HEK293 (cell line): Measurements from ENCODE around the gene TST.

ENCODE experiments used
- CTCF ChIA-PET: fragments of 350-600 bp; formaldehyde crosslinking; extraction: SDS; loops from one replicate; lab custom pipeline; 2021; ENCODE audit warnings: antibody characterized with exemption; lab: Yijun Ruan, JAX
- POLR2A ChIA-PET: fragments of 300-600 bp; formaldehyde crosslinking; extraction: SDS; loops from one replicate; lab custom pipeline; 2020; ENCODE audit warnings: antibody characterized with exemption, inconsistent platforms; lab: Yijun Ruan, JAX
- H3K27ac ChIP-seq: fragments of 200-500 bp; sonication (Bioruptor generic); 2 replicates; pipeline ENCODE4 v1.5.1; 2014; ENCODE audit warnings: low read depth, low read length, control low read depth, inconsistent platforms; ENCODE audit errors: extremely low read depth
- H3K36me3 ChIP-seq, 2 experiments: fragments of 200-500 bp in 1 of 2; sonication (Bioruptor generic) in 1 of 2; 1 replicate in 1 of 2; 2 replicates in 1 of 2; pipeline ENCODE4 v1.5.1; 2014 to 2017; ENCODE audit warnings: inconsistent platforms in 2 of 2, low read length in 2 of 2; ENCODE audit not compliant: control insufficient read depth in 2 of 2, insufficient read depth in 1 of 2
- H3K4me1 ChIP-seq: fragments of 200-500 bp; sonication (Bioruptor generic); 2 replicates; pipeline ENCODE4 v1.5.1; 2014; ENCODE audit warnings: mild to moderate bottlenecking, low read length, inconsistent platforms; ENCODE audit not compliant: control insufficient read depth, insufficient read depth
- H3K4me3 ChIP-seq: 2 replicates; pipeline ENCODE4 v1.5.1; 2011; ENCODE audit warnings: low read depth, mild to moderate bottlenecking, control low read depth, low read length, moderate library complexity
- H3K9me3 ChIP-seq: fragments of 200-500 bp; sonication (Bioruptor generic); 2 replicates; pipeline ENCODE4 v1.5.1; 2014; ENCODE audit warnings: low read depth, low read length, inconsistent platforms; ENCODE audit not compliant: control insufficient read depth, insufficient read depth
- CTCF ChIP-seq: fragments of 450-650 bp; formaldehyde crosslinking; IDR thresholded peaks from 2 replicates; pipeline ENCODE4 v1.5.1; 2016; ENCODE audit warnings: missing biosample characterization, missing genetic modification characterization
- GLIS1 ChIP-seq: fragments of 450-650 bp; formaldehyde crosslinking; IDR thresholded peaks from 2 replicates; pipeline ENCODE4 v1.5.1; 2016; ENCODE audit warnings: missing biosample characterization, missing genetic modification characterization
- MEIS1 ChIP-seq: sonication (generic); formaldehyde crosslinking; IDR thresholded peaks from 2 replicates; pipeline ENCODE4 v1.8.1; 2022; ENCODE audit warnings: missing genetic modification reagents, mild to moderate bottlenecking, borderline replicate concordance
- SETDB1 ChIP-seq: IDR thresholded peaks from one replicate; pipeline ENCODE4 v1.6.1; 2017; ENCODE audit warnings: mild to moderate bottlenecking, low read length, moderate library complexity, mixed read lengths; ENCODE audit not compliant: insufficient read length
- SP3 ChIP-seq: fragments of 450-650 bp; formaldehyde crosslinking; IDR thresholded peaks from 2 replicates; pipeline ENCODE4 v1.5.1; 2016; ENCODE audit warnings: missing biosample characterization, missing genetic modification characterization
- TRIM28 ChIP-seq: IDR thresholded peaks from 2 replicates; pipeline ENCODE4 v1.6.1; 2011; ENCODE audit warnings: low read length, control low read depth, borderline replicate concordance
- TSHZ1 ChIP-seq: fragments of 450-650 bp; formaldehyde crosslinking; IDR thresholded peaks from 2 replicates; pipeline ENCODE4 v1.5.1; 2016; ENCODE audit warnings: missing biosample characterization, missing genetic modification characterization, borderline replicate concordance
- ZNF335 ChIP-seq: fragments of 450-650 bp; formaldehyde crosslinking; conservative IDR thresholded peaks from 2 replicates; pipeline ENCODE4 v1.5.1; 2016; ENCODE audit warnings: missing biosample characterization, missing genetic modification characterization
- ZNF488 ChIP-seq: fragments of 450-650 bp; formaldehyde crosslinking; IDR thresholded peaks from 2 replicates; pipeline ENCODE4 v1.5.1; 2016; ENCODE audit warnings: missing biosample characterization, missing genetic modification characterization
- ZNF529 ChIP-seq: fragments of 450-650 bp; formaldehyde crosslinking; IDR thresholded peaks from 2 replicates; pipeline ENCODE4 v1.5.1; 2017; ENCODE audit warnings: missing genetic modification characterization, missing biosample characterization; ENCODE audit not compliant: insufficient replicate concordance
- ZNF580 ChIP-seq: fragments of 450-650 bp; formaldehyde crosslinking; IDR thresholded peaks from 2 replicates; pipeline ENCODE4 v1.5.1; 2016; ENCODE audit warnings: missing biosample characterization, missing genetic modification characterization
- ZNF785 ChIP-seq: fragments of 450-650 bp; formaldehyde crosslinking; IDR thresholded peaks from 2 replicates; pipeline ENCODE4 v1.5.1; 2016; ENCODE audit warnings: missing biosample characterization, missing genetic modification characterization
- ZNF791 ChIP-seq: fragments of 450-650 bp; formaldehyde crosslinking; IDR thresholded peaks from 2 replicates; pipeline ENCODE4 v1.5.1; 2016; ENCODE audit warnings: missing biosample characterization, missing genetic modification characterization
- TF ChIP-seq, protein P1 (sequence below): fragments of 450-650 bp; formaldehyde crosslinking; IDR thresholded peaks from 2 replicates; pipeline ENCODE4 v1.5.1; 2016; ENCODE audit warnings: missing biosample characterization, missing genetic modification characterization
- TF ChIP-seq, protein P2 (sequence below): fragments of 450-650 bp; formaldehyde crosslinking; IDR thresholded peaks from 2 replicates; pipeline ENCODE4 v1.5.1; 2016; ENCODE audit warnings: missing biosample characterization, missing genetic modification characterization
- TF ChIP-seq, protein P3 (sequence below): fragments of 450-650 bp; formaldehyde crosslinking; IDR thresholded peaks from 2 replicates; pipeline ENCODE4 v1.5.1; 2017; ENCODE audit warnings: missing biosample characterization, mild to moderate bottlenecking, missing genetic modification characterization, moderate library complexity

TST gene

DNA sequence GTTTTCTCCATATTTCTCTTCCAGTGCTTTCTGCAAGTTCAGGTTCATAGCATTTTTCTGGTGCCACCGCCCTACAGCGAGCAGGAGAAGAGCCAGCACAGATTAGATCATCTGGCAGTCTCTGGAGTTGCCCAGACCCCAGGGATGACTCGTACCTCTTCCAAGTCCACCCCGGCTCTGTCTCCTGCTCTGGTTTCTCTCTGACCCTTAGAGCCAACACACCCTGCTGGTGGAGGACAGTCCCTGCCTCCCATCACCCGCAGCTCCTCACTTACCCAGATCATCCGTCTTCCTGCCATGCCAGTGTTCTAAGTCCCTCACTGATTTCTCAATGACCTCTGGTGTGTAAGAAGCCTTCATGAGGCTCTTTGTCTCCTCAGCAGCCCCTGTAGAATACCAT is 28.0 kb downstream of the TST start:
- no peak overlapping the region for H3K27ac ChIP-seq
- ChIA-PET POLR2A (no interaction called here), CTCF (interaction anchor here (0.6 to 1.2 kb wide), 5 partner anchors 11 to 139 kb away, joined by 3 to 5 read pairs (median 3); no protein-coding TSS in a partner anchor)
- H3K36me3 ChIP-seq, result no peaks in the 10 kb centered on the region
- TF ChIP-seq ZNF529 (tag by site-specific recombination) (no peak), SP3 (tag by site-specific recombination) (no peak), ZNF580 (tag by site-specific recombination) (no peak), ZNF488 (no peak), SETDB1 (no peak), ZNF791 (tag by site-specific recombination) (no peak), CTCF (no peak), GLIS1 (tag by site-specific recombination) (no peak), ZNF335 (no peak), MEIS1 (CRISPR knock-in tag) (no peak), TSHZ1 (tag by site-specific recombination) (no peak), TRIM28 (no peak), ZNF785 (tag by site-specific recombination) (no peak)
- TF ChIP-seq, protein P1, sequence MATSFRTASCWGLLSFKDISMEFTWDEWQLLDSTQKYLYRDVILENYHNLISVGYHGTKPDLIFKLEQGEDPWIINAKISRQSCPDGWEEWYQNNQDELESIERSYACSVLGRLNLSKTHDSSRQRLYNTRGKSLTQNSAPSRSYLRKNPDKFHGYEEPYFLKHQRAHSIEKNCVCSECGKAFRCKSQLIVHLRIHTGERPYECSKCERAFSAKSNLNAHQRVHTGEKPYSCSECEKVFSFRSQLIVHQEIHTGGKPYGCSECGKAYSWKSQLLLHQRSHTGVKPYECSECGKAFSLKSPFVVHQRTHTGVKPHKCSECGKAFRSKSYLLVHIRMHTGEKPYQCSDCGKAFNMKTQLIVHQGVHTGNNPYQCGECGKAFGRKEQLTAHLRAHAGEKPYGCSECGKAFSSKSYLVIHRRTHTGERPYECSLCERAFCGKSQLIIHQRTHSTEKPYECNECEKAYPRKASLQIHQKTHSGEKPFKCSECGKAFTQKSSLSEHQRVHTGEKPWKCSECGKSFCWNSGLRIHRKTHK, result no peak
- TF ChIP-seq, protein P2, sequence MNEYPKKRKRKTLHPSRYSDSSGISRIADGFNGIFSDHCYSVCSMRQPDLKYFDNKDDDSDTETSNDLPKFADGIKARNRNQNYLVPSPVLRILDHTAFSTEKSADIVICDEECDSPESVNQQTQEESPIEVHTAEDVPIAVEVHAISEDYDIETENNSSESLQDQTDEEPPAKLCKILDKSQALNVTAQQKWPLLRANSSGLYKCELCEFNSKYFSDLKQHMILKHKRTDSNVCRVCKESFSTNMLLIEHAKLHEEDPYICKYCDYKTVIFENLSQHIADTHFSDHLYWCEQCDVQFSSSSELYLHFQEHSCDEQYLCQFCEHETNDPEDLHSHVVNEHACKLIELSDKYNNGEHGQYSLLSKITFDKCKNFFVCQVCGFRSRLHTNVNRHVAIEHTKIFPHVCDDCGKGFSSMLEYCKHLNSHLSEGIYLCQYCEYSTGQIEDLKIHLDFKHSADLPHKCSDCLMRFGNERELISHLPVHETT (tag by site-specific recombination), result no peak
- TF ChIP-seq, protein P3, sequence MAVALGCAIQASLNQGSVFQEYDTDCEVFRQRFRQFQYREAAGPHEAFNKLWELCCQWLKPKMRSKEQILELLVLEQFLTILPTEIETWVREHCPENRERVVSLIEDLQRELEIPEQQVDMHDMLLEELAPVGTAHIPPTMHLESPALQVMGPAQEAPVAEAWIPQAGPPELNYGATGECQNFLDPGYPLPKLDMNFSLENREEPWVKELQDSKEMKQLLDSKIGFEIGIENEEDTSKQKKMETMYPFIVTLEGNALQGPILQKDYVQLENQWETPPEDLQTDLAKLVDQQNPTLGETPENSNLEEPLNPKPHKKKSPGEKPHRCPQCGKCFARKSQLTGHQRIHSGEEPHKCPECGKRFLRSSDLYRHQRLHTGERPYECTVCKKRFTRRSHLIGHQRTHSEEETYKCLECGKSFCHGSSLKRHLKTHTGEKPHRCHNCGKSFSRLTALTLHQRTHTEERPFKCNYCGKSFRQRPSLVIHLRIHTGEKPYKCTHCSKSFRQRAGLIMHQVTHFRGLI, result no peak
- H3K4me3 ChIP-seq, result no peak overlapping the region
- no peaks in the 10 kb centered on the region for H3K4me1 ChIP-seq
- H3K9me3 ChIP-seq, result no peaks in the 10 kb centered on the region
